ENCODE measurements around the gene TRIM44.

The TRIM44 gene

DNA sequence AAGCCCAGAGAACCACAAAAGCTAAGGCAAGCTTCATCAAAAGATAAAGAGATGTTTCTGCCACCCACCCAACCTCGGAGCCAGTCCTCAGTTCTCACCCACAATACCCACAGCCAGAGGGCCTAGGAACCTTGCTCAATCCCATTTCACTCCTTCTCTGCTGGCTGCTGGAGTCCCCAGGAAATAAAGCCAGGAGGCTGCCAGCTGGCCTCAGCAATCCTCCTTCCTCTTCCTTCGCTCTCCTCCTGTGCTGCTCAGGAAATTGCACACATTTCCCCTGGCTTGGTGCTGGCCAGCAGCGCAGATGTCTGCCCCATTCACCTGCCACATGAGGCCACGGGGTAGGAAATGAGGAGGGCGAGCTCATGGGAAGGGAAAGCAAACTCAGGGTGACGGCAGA is 189.5 kb downstream of the TRIM44 start:
- Histone ChIP-seq H3K9me3 (ENCODE audit: insufficient read depth, low read length) (no peaks in the 10 kb centered on the region), H3K36me3 (ENCODE audit: low read length) (no peaks in the 10 kb centered on the region), H3K4me2 (ENCODE audit: low read depth, low read length, poor library complexity, severe bottlenecking) (no peak overlapping the region), H3K9ac (ENCODE audit: low read length) (no peak overlapping the region), H3K27ac (ENCODE audit: low read depth, low read length) (no peak overlapping the region), H4K20me1 (ENCODE audit: low read depth, low read length) (no peaks in the 10 kb centered on the region), H3K4me3 (ENCODE audit: insufficient read depth, low read length, poor library complexity, severe bottlenecking) (no peak overlapping the region), H3K27me3 (ENCODE audit: low read length) (no peaks in the 10 kb centered on the region), H3F3A (ENCODE audit: insufficient read depth) (no peaks in the 10 kb centered on the region), H3K79me2 (ENCODE audit: insufficient read depth, low read length) (no peaks in the 10 kb centered on the region), H3K9me2 (replicated peaks; ENCODE audit: insufficient read depth, low read length) (no peaks in the 10 kb centered on the region), H2AFZ (ENCODE audit: low read depth, low read length, severe bottlenecking) (no peak overlapping the region)
- TF ChIP-seq, protein P1, sequence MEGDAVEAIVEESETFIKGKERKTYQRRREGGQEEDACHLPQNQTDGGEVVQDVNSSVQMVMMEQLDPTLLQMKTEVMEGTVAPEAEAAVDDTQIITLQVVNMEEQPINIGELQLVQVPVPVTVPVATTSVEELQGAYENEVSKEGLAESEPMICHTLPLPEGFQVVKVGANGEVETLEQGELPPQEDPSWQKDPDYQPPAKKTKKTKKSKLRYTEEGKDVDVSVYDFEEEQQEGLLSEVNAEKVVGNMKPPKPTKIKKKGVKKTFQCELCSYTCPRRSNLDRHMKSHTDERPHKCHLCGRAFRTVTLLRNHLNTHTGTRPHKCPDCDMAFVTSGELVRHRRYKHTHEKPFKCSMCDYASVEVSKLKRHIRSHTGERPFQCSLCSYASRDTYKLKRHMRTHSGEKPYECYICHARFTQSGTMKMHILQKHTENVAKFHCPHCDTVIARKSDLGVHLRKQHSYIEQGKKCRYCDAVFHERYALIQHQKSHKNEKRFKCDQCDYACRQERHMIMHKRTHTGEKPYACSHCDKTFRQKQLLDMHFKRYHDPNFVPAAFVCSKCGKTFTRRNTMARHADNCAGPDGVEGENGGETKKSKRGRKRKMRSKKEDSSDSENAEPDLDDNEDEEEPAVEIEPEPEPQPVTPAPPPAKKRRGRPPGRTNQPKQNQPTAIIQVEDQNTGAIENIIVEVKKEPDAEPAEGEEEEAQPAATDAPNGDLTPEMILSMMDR (IDR thresholded peaks at IDR 0.05; ENCODE audit: insufficient read depth, low read length, poor library complexity, severe bottlenecking): no peak
- TF ChIP-seq EZH2phosphoT487 (conservative IDR thresholded peaks at IDR 0.05; ENCODE audit: low read length): no peak

DNA sequence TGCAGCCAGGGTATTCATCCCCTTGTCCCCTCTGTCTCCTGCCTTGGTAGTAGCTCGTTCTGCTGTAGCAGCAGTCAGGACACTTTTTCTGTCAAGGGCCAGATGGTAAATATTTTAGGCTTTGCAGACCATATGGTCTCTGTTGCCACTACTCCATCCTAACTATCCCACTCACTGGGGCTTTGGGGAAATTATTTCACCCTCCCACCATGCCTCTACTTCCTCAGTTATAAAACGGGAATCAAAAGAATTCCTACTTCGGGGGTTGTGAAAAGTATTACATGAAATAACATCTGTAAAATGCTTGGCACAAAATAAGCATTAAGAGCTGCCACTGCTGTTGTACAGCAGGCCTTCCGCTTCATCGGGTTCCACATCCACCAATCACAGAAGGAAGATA is 191.4 kb downstream of the TRIM44 start:
- Histone ChIP-seq H3K36me3 (ENCODE audit: low read length) (no peaks in the 10 kb centered on the region), H3K27me3 (ENCODE audit: low read length) (no peaks in the 10 kb centered on the region), H3K9ac (ENCODE audit: low read length) (no peak overlapping the region), H2AFZ (ENCODE audit: low read depth, low read length, severe bottlenecking) (no peak overlapping the region), H3K9me3 (ENCODE audit: insufficient read depth, low read length) (no peaks in the 10 kb centered on the region), H3K9me2 (replicated peaks; ENCODE audit: insufficient read depth, low read length) (no peaks in the 10 kb centered on the region), H3K79me2 (ENCODE audit: insufficient read depth, low read length) (no peaks in the 10 kb centered on the region), H3K4me2 (ENCODE audit: low read depth, low read length, poor library complexity, severe bottlenecking) (no peak overlapping the region), H3F3A (ENCODE audit: insufficient read depth) (no peaks in the 10 kb centered on the region), H3K4me3 (ENCODE audit: insufficient read depth, low read length, poor library complexity, severe bottlenecking) (no peak overlapping the region), H3K27ac (ENCODE audit: low read depth, low read length) (no peak overlapping the region), H4K20me1 (ENCODE audit: low read depth, low read length) (no peaks in the 10 kb centered on the region)
- no peak for TF ChIP-seq EZH2phosphoT487 (conservative IDR thresholded peaks at IDR 0.05; ENCODE audit: low read length)
- TF ChIP-seq, protein P1 (IDR thresholded peaks at IDR 0.05; ENCODE audit: insufficient read depth, low read length, poor library complexity, severe bottlenecking): no peak

DNA sequence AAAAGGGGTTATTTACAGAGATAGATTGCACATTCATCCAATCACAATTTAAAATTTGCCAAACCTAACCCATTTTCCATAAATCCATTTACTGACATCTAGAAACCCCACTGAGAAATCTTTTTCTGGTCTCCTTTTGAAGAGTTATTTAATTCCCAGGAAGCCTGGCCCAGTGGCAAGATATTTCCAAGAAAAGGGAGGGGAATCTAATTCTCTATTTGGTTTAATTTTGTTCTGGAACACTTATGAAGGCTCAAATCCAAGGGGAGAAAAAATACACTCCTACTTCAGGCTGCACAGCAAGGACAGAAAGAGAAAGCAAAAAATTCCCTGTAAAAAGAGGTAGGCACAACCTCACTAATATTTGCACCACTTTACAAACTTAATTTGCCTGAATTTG is 193.1 kb downstream of the TRIM44 start:
- no peak overlapping the region for H3K4me2 ChIP-seq (ENCODE audit: low read depth, low read length, poor library complexity, severe bottlenecking)
- H3K27ac ChIP-seq (ENCODE audit: low read depth, low read length): no peak overlapping the region
- no peaks in the 10 kb centered on the region for H3F3A ChIP-seq (ENCODE audit: insufficient read depth)
- H3K9ac ChIP-seq (ENCODE audit: low read length): no peak overlapping the region
- TF ChIP-seq, protein P1 (IDR thresholded peaks at IDR 0.05; ENCODE audit: insufficient read depth, low read length, poor library complexity, severe bottlenecking): no peak
- no peak for TF ChIP-seq EZH2phosphoT487 (conservative IDR thresholded peaks at IDR 0.05; ENCODE audit: low read length)
- no peak overlapping the region for H3K4me3 ChIP-seq (ENCODE audit: insufficient read depth, low read length, poor library complexity, severe bottlenecking)
- no peaks in the 10 kb centered on the region for H3K79me2 ChIP-seq (ENCODE audit: insufficient read depth, low read length)
- H3K36me3 ChIP-seq (ENCODE audit: low read length): no peaks in the 10 kb centered on the region
- no peaks in the 10 kb centered on the region for H3K27me3 ChIP-seq (ENCODE audit: low read length)
- no peaks in the 10 kb centered on the region for H4K20me1 ChIP-seq (ENCODE audit: low read depth, low read length)
- H3K9me2 ChIP-seq (replicated peaks; ENCODE audit: insufficient read depth, low read length): no peaks in the 10 kb centered on the region
- no peaks in the 10 kb centered on the region for H3K9me3 ChIP-seq (ENCODE audit: insufficient read depth, low read length)
- H2AFZ ChIP-seq (ENCODE audit: low read depth, low read length, severe bottlenecking): no peak overlapping the region

Measured in SU-DHL-6 (cell line).